Measurements from ENCODE around the gene CAPN6.

The CAPN6 gene

GRCh38 chrX:111199505-111199904 is 70.8 kb downstream of the CAPN6 start:
- no peak for DNase-seq (ENCODE audit: low spot score)

All from CD4-positive, alpha-beta T cell treated with Interleukin-6 at 100 ng/mL for 8 hours (primary cell).